ENCODE measurements around the gene ZNF175. TPM values are rescaled to one million over a fixed set of nuclear protein-coding genes. Genes with fewer than 3 reads are reported as not detected.

Gene ZNF175
- total RNA-seq, 1 donor from 2014 or later, result 8.1 TPM

- Histone ChIP-seq H4K20me1 (ENCODE audit: low read depth) (no peaks in the 10 kb centered on the region), H3F3A (ENCODE audit: low read depth) (no peaks in the 10 kb centered on the region), H2AFZ (replicated peaks) (no peak overlapping the region), H3K9ac (no peak overlapping the region), H3K79me2 (ENCODE audit: low read depth) (no peaks in the 10 kb centered on the region), H3K27ac (no peak overlapping the region), H3K36me3 (no peaks in the 10 kb centered on the region), H3K4me2 (no peak overlapping the region), H3K4me1 (no peaks in the 10 kb centered on the region), H3K4me3 (no peak overlapping the region), H3K27me3 (no peaks in the 10 kb centered on the region), H3K9me3 (ENCODE audit: low read depth) (peaks cover 8% of the 10 kb centered on the region)
- no peak overlapping the region for H3K27ac Mint-ChIP-seq
- H3K9me3 Mint-ChIP-seq, result no peaks in the 10 kb centered on the region
- no peak for DNase-seq (ENCODE audit: low spot score)
- H3K36me3 Mint-ChIP-seq, result no peaks in the 10 kb centered on the region
- TF ChIP-seq EZH2phosphoT487 (IDR thresholded peaks at IDR 0.05) (no peak), CTCF (IDR thresholded peaks at IDR 0.05) (no peak), EZH2 (IDR thresholded peaks at IDR 0.05) (no peak)
- H3K4me3 Mint-ChIP-seq, result no peak overlapping the region
- H3K27me3 Mint-ChIP-seq (ENCODE audit: insufficient read depth, low read depth), result peaks cover 2% of the 10 kb centered on the region
- H3K4me1 Mint-ChIP-seq, result no peaks in the 10 kb centered on the region
Observed at GRCh38 chr19:51552608-51552995, 18.5 kb upstream of the ZNF175 start.

- H2AFZ ChIP-seq (replicated peaks), result no peak overlapping the region
- H3K27ac ChIP-seq, result no peak overlapping the region
- no peak overlapping the region for H3K4me3 ChIP-seq
- H3K36me3 ChIP-seq, result no peaks in the 10 kb centered on the region
- Mint-ChIP-seq H3K4me3 (no peak overlapping the region), H3K9me3 (no peaks in the 10 kb centered on the region), H3K27me3 (ENCODE audit: insufficient read depth, low read depth) (no peaks in the 10 kb centered on the region), H3K27ac (no peak overlapping the region), H3K36me3 (no peaks in the 10 kb centered on the region), H3K4me1 (no peaks in the 10 kb centered on the region)
- peak; percentile 88 for DNase-seq (ENCODE audit: low spot score)
- no peak overlapping the region for H3K4me2 ChIP-seq
- no peak overlapping the region for H3K9ac ChIP-seq
- no peaks in the 10 kb centered on the region for H4K20me1 ChIP-seq (ENCODE audit: low read depth)
- H3K9me3 ChIP-seq (ENCODE audit: low read depth), result peaks cover 8% of the 10 kb centered on the region
- no peak for TF ChIP-seq EZH2phosphoT487 (IDR thresholded peaks at IDR 0.05)
- TF ChIP-seq EZH2 (IDR thresholded peaks at IDR 0.05), result no peak
- TF ChIP-seq CTCF (IDR thresholded peaks at IDR 0.05), result no peak
- no peaks in the 10 kb centered on the region for H3K27me3 ChIP-seq
- no peaks in the 10 kb centered on the region for H3K79me2 ChIP-seq (ENCODE audit: low read depth)
- no peaks in the 10 kb centered on the region for H3K4me1 ChIP-seq
- H3F3A ChIP-seq (ENCODE audit: low read depth), result no peaks in the 10 kb centered on the region
Observed at GRCh38 chr19:51552996-51553725, 17.9 kb upstream of the ZNF175 start.

- no peak overlapping the region for H2AFZ ChIP-seq (replicated peaks)
Observed at GRCh38 chr19:51559240-51559639, 11.8 kb upstream of the ZNF175 start.

More at GRCh38 chr19:51559240-51559639, 11.8 kb upstream of the ZNF175 start:
- Histone ChIP-seq H3K36me3 (no peaks in the 10 kb centered on the region), H3K27me3 (no peaks in the 10 kb centered on the region), H3F3A (ENCODE audit: low read depth) (no peaks in the 10 kb centered on the region), H4K20me1 (ENCODE audit: low read depth) (no peaks in the 10 kb centered on the region), H3K9ac (no peak overlapping the region), H3K4me1 (no peaks in the 10 kb centered on the region), H3K27ac (no peak overlapping the region), H3K4me3 (no peak overlapping the region), H3K9me3 (ENCODE audit: low read depth) (peaks cover 8% of the 10 kb centered on the region), H3K79me2 (ENCODE audit: low read depth) (no peaks in the 10 kb centered on the region), H3K4me2 (no peak overlapping the region)
- H3K4me3 Mint-ChIP-seq, result no peak overlapping the region
- H3K4me1 Mint-ChIP-seq, result no peaks in the 10 kb centered on the region
- no peaks in the 10 kb centered on the region for H3K36me3 Mint-ChIP-seq
- DNase-seq (ENCODE audit: low spot score), result no peak
- no peak for TF ChIP-seq CTCF (IDR thresholded peaks at IDR 0.05)
- no peak for TF ChIP-seq EZH2phosphoT487 (IDR thresholded peaks at IDR 0.05)
- no peak for TF ChIP-seq EZH2 (IDR thresholded peaks at IDR 0.05)
- H3K27ac Mint-ChIP-seq, result no peak overlapping the region
- H3K9me3 Mint-ChIP-seq, result no peaks in the 10 kb centered on the region
- H3K27me3 Mint-ChIP-seq (ENCODE audit: insufficient read depth, low read depth), result peaks cover 9% of the 10 kb centered on the region
